Upper lobe of left lung (tissue), 4 donors: ENCODE data around the gene RBM5.

Experiments
- EP300 ChIP-seq, 4 donors: sonication (generic); formaldehyde crosslinking; IDR thresholded peaks; one replicate each; pipeline ENCODE4 v1.5.1; 2017; ENCODE audit warnings: antibody characterized with exemption in 4 of 4, control low read depth in 2 of 4
- POLR2A ChIP-seq, 4 donors: fragments of 450-650 bp; IDR thresholded peaks; one replicate each; pipeline ENCODE4 v1.5.1; 2016 to 2017; ENCODE audit warnings: antibody characterized with exemption in 4 of 4, mild to moderate bottlenecking in 2 of 4
- POLR2AphosphoS5 ChIP-seq, 2 donors: sonication (generic); formaldehyde crosslinking; IDR thresholded peaks; one replicate each; pipeline ENCODE4 v1.5.1; 2017; ENCODE audit warnings: antibody characterized with exemption in 2 of 2
- TF ChIP-seq, protein P1 (sequence below), 6 experiments: fragments of 450-650 bp in 4 of 6; fragments of 200-600 bp in 2 of 6; sonication (generic) in 2 of 6; IDR thresholded peaks; one replicate each; pipeline ENCODE4 v1.5.1; 2016 to 2019; ENCODE audit warnings: antibody characterized with exemption in 6 of 6

- peak; percentile 90 to 93 for TF ChIP-seq POLR2AphosphoS5 (IDR thresholded peaks at IDR 0.05)
- TF ChIP-seq POLR2A (IDR thresholded peaks at IDR 0.05): peak in 3 of 4 donors; percentile 60 to 89 (median 78)
- TF ChIP-seq, protein P1, sequence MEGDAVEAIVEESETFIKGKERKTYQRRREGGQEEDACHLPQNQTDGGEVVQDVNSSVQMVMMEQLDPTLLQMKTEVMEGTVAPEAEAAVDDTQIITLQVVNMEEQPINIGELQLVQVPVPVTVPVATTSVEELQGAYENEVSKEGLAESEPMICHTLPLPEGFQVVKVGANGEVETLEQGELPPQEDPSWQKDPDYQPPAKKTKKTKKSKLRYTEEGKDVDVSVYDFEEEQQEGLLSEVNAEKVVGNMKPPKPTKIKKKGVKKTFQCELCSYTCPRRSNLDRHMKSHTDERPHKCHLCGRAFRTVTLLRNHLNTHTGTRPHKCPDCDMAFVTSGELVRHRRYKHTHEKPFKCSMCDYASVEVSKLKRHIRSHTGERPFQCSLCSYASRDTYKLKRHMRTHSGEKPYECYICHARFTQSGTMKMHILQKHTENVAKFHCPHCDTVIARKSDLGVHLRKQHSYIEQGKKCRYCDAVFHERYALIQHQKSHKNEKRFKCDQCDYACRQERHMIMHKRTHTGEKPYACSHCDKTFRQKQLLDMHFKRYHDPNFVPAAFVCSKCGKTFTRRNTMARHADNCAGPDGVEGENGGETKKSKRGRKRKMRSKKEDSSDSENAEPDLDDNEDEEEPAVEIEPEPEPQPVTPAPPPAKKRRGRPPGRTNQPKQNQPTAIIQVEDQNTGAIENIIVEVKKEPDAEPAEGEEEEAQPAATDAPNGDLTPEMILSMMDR (IDR thresholded peaks at IDR 0.05): peak in 1 of 6 experiments; percentile 8
- TF ChIP-seq EP300 (IDR thresholded peaks at IDR 0.05): peak in 1 of 4 donors; percentile 44
These were observed at the start of gene RBM5 for GRCh38 chr3:50088725-50089608.
